Glutamatergic neuron (in vitro differentiated cells): ENCODE results near the gene SERPINA4. TPM values are rescaled to one million over a fixed set of nuclear protein-coding genes. Genes with fewer than 3 reads are reported as not detected.

Source experiments
- DNase-seq: peaks from one replicate; pipeline ENCODE4 v3.0.0; 2022
- H3K27ac Mint-ChIP-seq: one replicate; pipeline ENCODE4 v1.8.0; 2020; ENCODE audit warnings: mild to moderate bottlenecking, mixed read lengths, inconsistent platforms; ENCODE audit not compliant: unreplicated experiment
- H3K27me3 Mint-ChIP-seq: one replicate; pipeline ENCODE4 v1.8.0; 2020; ENCODE audit warnings: mild to moderate bottlenecking, moderate library complexity, mixed read lengths, inconsistent platforms; ENCODE audit not compliant: unreplicated experiment
- H3K36me3 Mint-ChIP-seq: one replicate; pipeline ENCODE4 v1.8.0; 2020; ENCODE audit warnings: mild to moderate bottlenecking, mixed read lengths, inconsistent platforms; ENCODE audit not compliant: unreplicated experiment
- H3K4me1 Mint-ChIP-seq: one replicate; pipeline ENCODE4 v1.8.0; 2020; ENCODE audit warnings: mild to moderate bottlenecking, low read depth, mixed read lengths, inconsistent platforms; ENCODE audit not compliant: unreplicated experiment
- H3K4me3 Mint-ChIP-seq: one replicate; pipeline ENCODE4 v1.8.0; 2020; ENCODE audit warnings: mild to moderate bottlenecking, mixed read lengths, inconsistent platforms; ENCODE audit not compliant: unreplicated experiment
- H3K9me3 Mint-ChIP-seq: one replicate; pipeline ENCODE4 v1.8.0; 2020; ENCODE audit warnings: mild to moderate bottlenecking, moderate library complexity, mixed read lengths, inconsistent platforms; ENCODE audit not compliant: unreplicated experiment
- CTCF ChIP-seq: fragments of 200-600 bp; sonication (generic); IDR thresholded peaks from one replicate; pipeline ENCODE4 v1.5.0; 2021; ENCODE audit not compliant: partially characterized antibody, unreplicated experiment
- total RNA-seq: library from RNA; stranded (reverse); fragmentation: NEBNext Ultra II Directional; extraction: Animal tissue kit (Norgen Biotek cat#: 25700); gene quantifications from one replicate; pipeline ENCODE4 v1.2.1, GENCODE V29; 2021; ENCODE audit not compliant: unreplicated experiment

SERPINA4 gene
- total RNA-seq, 1 donor from 2014 or later: not detected

DNA sequence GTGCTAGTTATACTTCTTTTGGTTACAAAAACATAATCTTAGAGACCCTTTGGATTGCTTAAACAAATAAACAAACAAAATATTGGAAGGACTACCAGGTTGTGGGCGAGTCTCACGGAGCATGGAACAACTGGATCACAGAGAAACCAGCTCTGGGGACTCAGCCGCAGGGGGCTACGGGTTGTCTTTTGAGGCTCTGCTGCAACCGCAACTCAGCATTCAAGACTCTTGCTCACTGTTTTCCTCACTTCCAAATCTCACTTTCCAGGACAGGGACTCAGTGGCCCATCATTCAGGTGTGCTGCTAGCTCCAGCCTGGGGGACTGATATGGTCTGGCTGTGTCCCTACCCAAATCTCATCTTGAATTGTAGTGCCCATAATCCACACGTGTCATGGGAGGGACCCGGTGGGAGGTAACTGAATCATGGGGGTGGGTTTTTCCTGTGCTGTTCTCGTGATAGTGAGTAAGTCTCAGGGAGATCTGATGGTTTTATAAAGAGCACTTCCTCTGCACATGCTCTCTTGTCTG, 14.0 kb upstream of the SERPINA4 start:
- H3K4me3 Mint-ChIP-seq: no peak overlapping the region
- H3K27me3 Mint-ChIP-seq: peaks cover 3% of the 10 kb centered on the region
- H3K4me1 Mint-ChIP-seq: no peaks in the 10 kb centered on the region
- no peak overlapping the region for H3K27ac Mint-ChIP-seq
- H3K9me3 Mint-ChIP-seq: no peaks in the 10 kb centered on the region
- TF ChIP-seq CTCF: no peak
- no peaks in the 10 kb centered on the region for H3K36me3 Mint-ChIP-seq
- no peak for DNase-seq

DNA sequence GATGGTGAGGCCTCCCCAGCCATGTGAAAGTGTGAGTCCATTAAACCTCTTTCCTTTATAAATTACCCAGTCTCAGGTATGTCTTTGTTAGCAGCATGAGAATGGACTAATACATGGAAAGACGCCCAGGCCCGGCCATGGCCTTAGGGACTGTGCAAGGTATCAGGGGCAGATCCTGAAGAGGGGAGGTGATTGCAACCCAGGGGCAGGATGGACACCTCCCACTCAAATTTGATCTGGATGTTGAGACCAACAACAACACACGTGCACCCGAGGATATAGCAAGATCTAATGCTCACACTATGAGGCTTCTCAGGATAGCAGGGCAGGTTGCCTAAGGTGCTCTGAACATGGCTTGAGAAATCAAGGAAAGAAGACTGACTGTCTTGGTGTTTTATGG, 13.5 kb upstream of the SERPINA4 start:
- DNase-seq: no peak
- H3K27ac Mint-ChIP-seq: no peak overlapping the region
- TF ChIP-seq CTCF: no peak
- H3K9me3 Mint-ChIP-seq: no peaks in the 10 kb centered on the region
- no peak overlapping the region for H3K4me3 Mint-ChIP-seq
- H3K4me1 Mint-ChIP-seq: no peaks in the 10 kb centered on the region
- peaks cover 3% of the 10 kb centered on the region for H3K27me3 Mint-ChIP-seq
- no peaks in the 10 kb centered on the region for H3K36me3 Mint-ChIP-seq

DNA sequence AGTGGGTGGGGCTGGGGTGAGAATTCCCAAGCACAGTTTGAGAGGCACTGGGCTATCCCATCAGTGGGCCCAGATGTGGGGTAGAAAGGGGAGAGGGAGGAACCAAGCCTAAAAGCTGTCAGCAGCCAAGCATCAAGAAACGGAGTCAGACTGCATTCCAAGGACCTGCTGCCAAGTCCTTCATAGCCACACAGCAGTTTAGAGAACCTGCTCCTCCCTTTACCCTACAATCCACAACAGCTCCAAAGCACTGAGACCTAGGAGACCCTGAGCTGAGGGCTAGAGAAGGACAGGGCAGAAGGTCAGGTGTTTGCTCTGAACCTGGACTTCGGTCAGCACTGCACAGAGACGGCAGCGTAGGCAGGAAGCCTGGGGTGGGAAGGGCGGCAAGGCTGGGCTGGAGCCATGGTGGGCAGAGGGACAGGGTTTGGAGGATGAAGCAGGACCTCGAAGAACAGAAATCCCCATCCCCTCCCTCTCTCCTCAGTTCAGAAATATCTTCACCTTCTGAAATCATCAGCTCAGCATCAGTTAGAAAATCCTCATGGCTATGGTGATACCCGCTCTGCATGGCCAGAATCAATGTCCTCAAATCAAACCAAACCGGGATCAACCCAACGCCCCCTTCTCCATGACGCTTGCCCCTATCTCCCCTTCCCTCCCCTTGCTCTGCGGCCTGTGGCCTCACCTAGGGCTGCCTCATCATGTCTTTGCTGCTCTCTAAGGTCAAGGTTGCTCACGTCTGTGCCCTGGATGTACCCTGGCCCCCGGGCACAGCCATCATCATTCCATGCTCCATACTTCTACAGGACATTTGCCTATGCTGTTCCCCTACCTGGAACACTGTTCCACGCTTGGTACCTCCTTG, 12.9 kb upstream of the SERPINA4 start:
- H3K4me1 Mint-ChIP-seq: no peaks in the 10 kb centered on the region
- peaks cover 3% of the 10 kb centered on the region for H3K36me3 Mint-ChIP-seq
- TF ChIP-seq CTCF: no peak
- no peaks in the 10 kb centered on the region for H3K9me3 Mint-ChIP-seq
- DNase-seq: no peak
- peaks cover 3% of the 10 kb centered on the region for H3K27me3 Mint-ChIP-seq
- H3K27ac Mint-ChIP-seq: no peak overlapping the region
- H3K4me3 Mint-ChIP-seq: no peak overlapping the region

- Mint-ChIP-seq H3K27ac (no peak overlapping the region), H3K4me1 (no peaks in the 10 kb centered on the region), H3K36me3 (peaks cover 6% of the 10 kb centered on the region), H3K4me3 (no peak overlapping the region), H3K27me3 (peaks cover 3% of the 10 kb centered on the region), H3K9me3 (peaks cover 2% of the 10 kb centered on the region)
- peak; percentile 90 for DNase-seq
- TF ChIP-seq CTCF: peak; percentile 99
These were observed 11.9 kb upstream of the SERPINA4 start for GRCh38 chr14:94548999-94549985.
